ENCODE results near the gene SLC8A2.

The SLC8A2 gene

DNA sequence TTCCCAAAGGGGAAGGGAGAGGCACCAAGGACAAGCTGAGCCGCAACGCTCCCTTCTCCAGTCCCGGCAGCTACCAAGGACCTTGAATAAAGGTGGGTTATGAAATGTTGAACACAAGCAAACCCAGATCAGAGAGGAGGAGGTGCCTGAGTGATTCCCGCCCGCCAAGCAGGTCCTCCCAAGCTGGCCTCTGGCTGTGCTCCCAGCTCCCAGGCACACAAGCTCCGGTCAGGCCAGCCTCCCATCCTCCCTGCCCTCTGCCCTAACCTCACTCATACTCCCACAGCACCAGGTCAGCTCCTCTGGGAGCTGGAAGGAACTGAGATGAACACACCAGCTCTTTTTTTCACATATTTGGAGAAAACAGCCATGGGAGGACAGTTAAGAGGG is 39.4 kb upstream of the SLC8A2 start:
- ChIA-PET CTCF (interaction anchor here (1.3 to 3.2 kb wide), 6 partner anchors 10 to 119 kb away, joined by 3 to 17 read pairs (median 6); partner anchors contain the start of gene KPTN), POLR2A (interaction anchor here (0.5 to 1.3 kb wide), 4 partner anchors 8 to 491 kb away, joined by 3 to 5 read pairs (median 5); partner anchors contain the start of gene NPAS1)
- DNase-seq (ENCODE audit: extremely low spot score) = no peak
- TF ChIP-seq CTCF (IDR thresholded peaks at IDR 0.05; ENCODE audit: control extremely low read depth, extremely low read depth, low read depth, missing control alignments) = no peak

DNA sequence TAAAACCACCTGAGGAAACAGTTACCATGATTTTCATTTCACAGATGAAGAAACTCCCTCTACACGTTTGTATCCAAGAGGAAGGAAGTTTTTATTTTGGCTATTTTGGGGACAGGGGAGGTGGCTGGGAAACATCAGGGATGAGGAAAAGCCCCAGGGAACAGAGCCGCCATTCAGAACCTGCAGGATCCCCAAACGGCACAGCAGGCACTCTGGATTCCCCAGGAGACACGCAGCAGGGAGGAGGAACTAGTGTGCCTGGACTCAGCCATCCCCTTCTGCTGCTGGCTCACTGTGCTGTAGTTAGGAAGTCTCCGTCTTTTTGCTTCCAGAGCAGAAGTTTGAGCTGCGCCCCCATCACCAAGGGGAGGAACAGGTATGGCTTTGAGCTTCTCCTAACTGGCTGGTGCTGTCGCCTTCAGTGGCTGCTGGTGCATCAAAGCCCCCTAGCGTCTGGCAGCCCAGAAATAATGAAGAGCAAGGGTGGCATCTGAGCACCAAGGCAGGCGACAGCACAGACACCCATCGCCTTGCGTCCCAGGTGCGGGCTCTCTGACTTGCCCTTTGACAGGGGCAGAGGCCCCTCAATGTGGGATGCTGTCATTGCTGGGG is 38.9 kb upstream of the SLC8A2 start:
- ChIA-PET CTCF (interaction anchor here (1.3 to 3.2 kb wide), 6 partner anchors 11 to 119 kb away, joined by 3 to 17 read pairs (median 6); partner anchors contain the start of gene KPTN), POLR2A (interaction anchor here (1.1 to 1.3 kb wide), 3 partner anchors 9 to 23 kb away, joined by 3 to 5 read pairs (median 5); no protein-coding TSS in a partner anchor)
- DNase-seq (ENCODE audit: extremely low spot score) = no peak
- TF ChIP-seq CTCF (IDR thresholded peaks at IDR 0.05; ENCODE audit: control extremely low read depth, extremely low read depth, low read depth, missing control alignments) = no peak

GRCh38 chr19:47509973-47510372 is 38.3 kb upstream of the SLC8A2 start:
- POLR2A ChIA-PET = interaction anchor here (1.1 to 1.3 kb wide), 2 partner anchors 12 to 22 kb away, joined by 5 read pairs; no protein-coding TSS in a partner anchor
- no peak for TF ChIP-seq CTCF (IDR thresholded peaks at IDR 0.05; ENCODE audit: control extremely low read depth, extremely low read depth, low read depth, missing control alignments)
- CTCF ChIA-PET = interaction anchor here (1.5 to 3.2 kb wide), 5 partner anchors 13 to 118 kb away, joined by 4 to 17 read pairs (median 6); partner anchors contain the start of gene KPTN
- DNase-seq (ENCODE audit: extremely low spot score) = no peak

DNA sequence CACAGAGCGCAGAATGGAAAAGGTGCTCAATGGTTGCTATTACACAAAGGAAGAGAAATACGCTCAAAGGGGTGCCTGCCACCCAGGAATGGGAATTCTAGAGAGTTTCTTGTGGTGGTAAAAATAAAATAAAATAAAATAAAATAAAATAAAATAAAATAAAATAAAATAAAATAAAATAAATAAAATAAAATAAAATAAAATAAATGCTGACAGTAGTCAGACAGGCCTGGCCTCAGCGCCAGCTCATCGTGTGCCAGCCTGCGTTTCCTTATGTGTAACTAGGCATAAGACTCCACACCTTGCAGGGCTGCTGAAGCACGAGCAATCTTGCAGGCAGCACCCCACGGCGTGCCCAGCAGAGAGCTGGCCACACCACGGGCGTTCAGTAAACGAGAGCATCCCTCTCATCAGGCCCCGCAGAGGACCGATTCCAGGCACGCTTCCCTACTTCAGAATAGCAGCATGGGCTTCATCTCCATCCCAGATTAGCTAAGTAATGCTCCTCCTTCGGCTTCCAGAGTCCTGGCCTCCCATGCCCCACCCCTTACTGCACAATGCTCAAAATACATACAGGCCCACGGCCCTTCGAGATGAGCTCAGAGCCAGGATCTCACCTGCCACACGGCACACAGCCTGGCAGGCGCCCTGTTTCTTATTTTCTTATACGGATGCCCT is 37.6 kb upstream of the SLC8A2 start:
- no peak for DNase-seq (ENCODE audit: extremely low spot score)
- no peak for TF ChIP-seq CTCF (IDR thresholded peaks at IDR 0.05; ENCODE audit: control extremely low read depth, extremely low read depth, low read depth, missing control alignments)

GRCh38 chr19:47508721-47509120 is 37.0 kb upstream of the SLC8A2 start:
- no peak for TF ChIP-seq CTCF (IDR thresholded peaks at IDR 0.05; ENCODE audit: control extremely low read depth, extremely low read depth, low read depth, missing control alignments)
- POLR2A ChIA-PET = no interaction called here
- CTCF ChIA-PET = interaction anchor here (1.0 to 1.8 kb wide), 2 partner anchors 12 to 18 kb away, joined by 3 to 4 read pairs; no protein-coding TSS in a partner anchor
- DNase-seq (ENCODE audit: extremely low spot score) = no peak

More for the DNA sequence above, 37.6 kb upstream of the SLC8A2 start:
- POLR2A ChIA-PET = no interaction called here
- CTCF ChIA-PET = interaction anchor here (1.0 to 3.2 kb wide), 3 partner anchors 11 to 72 kb away, joined by 3 to 17 read pairs (median 14); partner anchors contain the start of gene KPTN

- TF ChIP-seq CTCF (IDR thresholded peaks at IDR 0.05; ENCODE audit: control extremely low read depth, extremely low read depth, low read depth, missing control alignments) = no peak
- no peak for DNase-seq (ENCODE audit: extremely low spot score)
- CTCF ChIA-PET = interaction anchor here (1.0 to 1.8 kb wide), 2 partner anchors 13 to 17 kb away, joined by 3 to 4 read pairs; no protein-coding TSS in a partner anchor
- POLR2A ChIA-PET = interaction anchor here (0.6 to 1.2 kb wide), 2 partner anchors 24 to 1219 kb away, joined by 3 to 4 read pairs; partner anchors contain the start of gene KPTN
Measured at GRCh38 chr19:47507924-47508553, 36.3 kb upstream of the SLC8A2 start.
